DOHH2 (cell line): ENCODE data around the gene REXO4.

Experiments used
- H3F3A ChIP-seq: fragments of 200-600 bp; sonication (generic), shearing (Covaris generic); 2 replicates; pipeline ENCODE4 v1.6.0; 2016; ENCODE audit warnings: antibody characterized with exemption, mild to moderate bottlenecking; ENCODE audit not compliant: control insufficient read depth, insufficient read depth
- H3K27ac ChIP-seq: fragments of 200-600 bp; sonication (generic); 2 replicates; pipeline ENCODE4 v1.5.1; 2014; ENCODE audit warnings: low read depth, mild to moderate bottlenecking, low read length, moderate library complexity
- H3K27me3 ChIP-seq: fragments of 200-600 bp; sonication (generic); 2 replicates; pipeline ENCODE4 v1.6.1; 2014; ENCODE audit warnings: mild to moderate bottlenecking, low read length, mixed read lengths; ENCODE audit not compliant: control insufficient read depth
- H3K36me3 ChIP-seq: fragments of 200-600 bp; sonication (generic); 2 replicates; pipeline ENCODE4 v1.6.1; 2014; ENCODE audit warnings: mild to moderate bottlenecking, low read length, moderate library complexity, mixed read lengths; ENCODE audit not compliant: control insufficient read depth
- H3K4me1 ChIP-seq: fragments of 200-600 bp; sonication (generic); 2 replicates; pipeline ENCODE4 v1.6.1; 2014; ENCODE audit warnings: mild to moderate bottlenecking, low read length, mixed read lengths; ENCODE audit not compliant: control insufficient read depth
- H3K4me2 ChIP-seq: fragments of 200-600 bp; sonication (generic); 2 replicates; pipeline ENCODE4 v1.6.0; 2014; ENCODE audit warnings: mild to moderate bottlenecking, low read length, moderate library complexity
- H3K4me3 ChIP-seq: fragments of 200-600 bp; sonication (generic); 2 replicates; pipeline ENCODE4 v1.5.1; 2014; ENCODE audit warnings: mild to moderate bottlenecking, low read length, mixed read lengths
- H3K79me2 ChIP-seq: fragments of 200-600 bp; sonication (generic); 2 replicates; pipeline ENCODE4 v1.6.1; 2014; ENCODE audit warnings: mild to moderate bottlenecking, low read length, mixed read lengths; ENCODE audit not compliant: control insufficient read depth
- H3K9me2 ChIP-seq: fragments of 200-600 bp; sonication (generic); replicated peaks from 2 replicates; pipeline ENCODE4 v1.6.1; 2014; ENCODE audit warnings: mild to moderate bottlenecking, low read length, mixed read lengths; ENCODE audit not compliant: control insufficient read depth
- H3K9me3 ChIP-seq: fragments of 200-600 bp; sonication (generic); 2 replicates; pipeline ENCODE4 v1.6.1; 2014; ENCODE audit warnings: antibody characterized with exemption, low read length, mixed read lengths; ENCODE audit not compliant: control insufficient read depth, insufficient read depth
- H4K20me1 ChIP-seq: fragments of 200-600 bp; sonication (generic); 2 replicates; pipeline ENCODE4 v1.6.0; 2014; ENCODE audit warnings: low read depth, mild to moderate bottlenecking, antibody characterized with exemption, low read length, moderate library complexity; ENCODE audit not compliant: control insufficient read depth, insufficient read depth
- EZH2phosphoT487 ChIP-seq: fragments of 200-600 bp; sonication (generic); IDR thresholded peaks from 2 replicates; pipeline ENCODE4 v1.6.1; 2017; ENCODE audit warnings: borderline replicate concordance, mild to moderate bottlenecking, antibody characterized with exemption, low read length, moderate library complexity, mixed read lengths
- TF ChIP-seq, protein P1 (sequence below): fragments of 200-600 bp; sonication (generic); IDR thresholded peaks from one replicate; pipeline ENCODE4 v1.5.1; 2014; ENCODE audit warnings: antibody characterized with exemption, mild to moderate bottlenecking, low read depth, low read length; ENCODE audit not compliant: poor library complexity, severe bottlenecking

The REXO4 gene

DNA sequence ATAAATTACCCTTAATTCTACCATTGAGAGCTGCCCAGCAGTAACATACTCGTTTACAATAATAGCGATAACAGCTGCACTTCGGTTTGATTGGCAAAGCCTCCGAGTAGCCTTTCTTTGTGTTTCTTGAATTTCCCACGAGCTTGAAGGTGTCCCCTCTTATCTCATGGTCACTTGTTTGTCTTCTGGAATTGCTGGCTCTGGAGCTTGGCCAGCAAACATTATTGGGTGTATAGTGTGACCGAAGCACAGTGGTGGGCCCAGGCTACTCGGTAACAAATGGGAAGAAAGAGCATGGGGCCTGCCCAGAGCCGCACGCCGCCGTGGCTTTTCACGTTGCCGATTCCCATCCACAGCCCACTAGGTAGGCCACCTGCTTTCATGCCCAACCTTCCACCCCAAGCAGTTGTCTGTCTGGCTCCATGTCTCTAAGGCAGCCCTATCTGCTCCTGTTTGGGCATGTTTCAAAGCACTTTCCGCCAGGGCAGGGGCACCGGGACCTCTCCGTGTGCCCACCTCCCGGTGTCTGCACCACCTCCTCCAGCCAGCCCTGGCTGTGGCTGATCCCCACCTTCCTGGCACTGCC, 33.0 kb downstream of the REXO4 start:
- Histone ChIP-seq H3F3A (no peaks in the 10 kb centered on the region), H3K27me3 (no peaks in the 10 kb centered on the region), H3K27ac (no peak overlapping the region), H3K79me2 (no peaks in the 10 kb centered on the region), H3K9me3 (peaks cover 10% of the 10 kb centered on the region; the same call in 1 of the 2 replicates), H3K4me1 (no peaks in the 10 kb centered on the region), H3K9me2 (no peaks in the 10 kb centered on the region), H3K36me3 (no peaks in the 10 kb centered on the region), H4K20me1 (no peaks in the 10 kb centered on the region), H3K4me3 (no peak overlapping the region), H3K4me2 (no peak overlapping the region)
- no peak for TF ChIP-seq EZH2phosphoT487
- TF ChIP-seq, protein P1, sequence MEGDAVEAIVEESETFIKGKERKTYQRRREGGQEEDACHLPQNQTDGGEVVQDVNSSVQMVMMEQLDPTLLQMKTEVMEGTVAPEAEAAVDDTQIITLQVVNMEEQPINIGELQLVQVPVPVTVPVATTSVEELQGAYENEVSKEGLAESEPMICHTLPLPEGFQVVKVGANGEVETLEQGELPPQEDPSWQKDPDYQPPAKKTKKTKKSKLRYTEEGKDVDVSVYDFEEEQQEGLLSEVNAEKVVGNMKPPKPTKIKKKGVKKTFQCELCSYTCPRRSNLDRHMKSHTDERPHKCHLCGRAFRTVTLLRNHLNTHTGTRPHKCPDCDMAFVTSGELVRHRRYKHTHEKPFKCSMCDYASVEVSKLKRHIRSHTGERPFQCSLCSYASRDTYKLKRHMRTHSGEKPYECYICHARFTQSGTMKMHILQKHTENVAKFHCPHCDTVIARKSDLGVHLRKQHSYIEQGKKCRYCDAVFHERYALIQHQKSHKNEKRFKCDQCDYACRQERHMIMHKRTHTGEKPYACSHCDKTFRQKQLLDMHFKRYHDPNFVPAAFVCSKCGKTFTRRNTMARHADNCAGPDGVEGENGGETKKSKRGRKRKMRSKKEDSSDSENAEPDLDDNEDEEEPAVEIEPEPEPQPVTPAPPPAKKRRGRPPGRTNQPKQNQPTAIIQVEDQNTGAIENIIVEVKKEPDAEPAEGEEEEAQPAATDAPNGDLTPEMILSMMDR: no peak

DNA sequence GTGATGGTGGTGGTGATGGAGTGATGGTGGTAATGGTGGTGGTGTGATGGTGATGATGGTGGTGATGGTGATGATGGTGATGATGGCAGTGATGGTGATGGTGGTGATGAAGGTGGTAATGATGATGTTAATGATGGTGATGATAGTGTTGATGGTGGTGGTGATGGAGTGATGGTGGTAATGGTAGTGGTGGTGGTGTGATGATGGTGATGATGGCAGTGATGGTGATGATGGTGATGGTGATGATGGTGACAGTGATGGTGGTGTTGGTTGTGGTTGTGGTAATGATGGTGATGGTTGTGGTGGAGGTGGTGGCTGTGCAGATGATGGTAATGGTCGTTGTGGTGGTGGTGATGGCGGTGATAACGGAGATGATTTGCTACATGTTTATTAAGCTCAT, 34.4 kb downstream of the REXO4 start:
- H3K79me2 ChIP-seq: no peaks in the 10 kb centered on the region
- no peaks in the 10 kb centered on the region for H3F3A ChIP-seq
- no peak overlapping the region for H3K4me2 ChIP-seq
- H4K20me1 ChIP-seq: no peaks in the 10 kb centered on the region
- no peak overlapping the region for H3K27ac ChIP-seq
- TF ChIP-seq, protein P1: no peak
- TF ChIP-seq EZH2phosphoT487: no peak
- no peaks in the 10 kb centered on the region for H3K36me3 ChIP-seq
- peaks cover 10% of the 10 kb centered on the region; the same call in 1 of the 2 replicates for H3K9me3 ChIP-seq
- H3K27me3 ChIP-seq: no peaks in the 10 kb centered on the region; the same call in 1 of the 2 replicates
- H3K9me2 ChIP-seq: no peaks in the 10 kb centered on the region
- H3K4me1 ChIP-seq: no peaks in the 10 kb centered on the region; the same call in 1 of the 2 replicates
- no peak overlapping the region for H3K4me3 ChIP-seq

DNA sequence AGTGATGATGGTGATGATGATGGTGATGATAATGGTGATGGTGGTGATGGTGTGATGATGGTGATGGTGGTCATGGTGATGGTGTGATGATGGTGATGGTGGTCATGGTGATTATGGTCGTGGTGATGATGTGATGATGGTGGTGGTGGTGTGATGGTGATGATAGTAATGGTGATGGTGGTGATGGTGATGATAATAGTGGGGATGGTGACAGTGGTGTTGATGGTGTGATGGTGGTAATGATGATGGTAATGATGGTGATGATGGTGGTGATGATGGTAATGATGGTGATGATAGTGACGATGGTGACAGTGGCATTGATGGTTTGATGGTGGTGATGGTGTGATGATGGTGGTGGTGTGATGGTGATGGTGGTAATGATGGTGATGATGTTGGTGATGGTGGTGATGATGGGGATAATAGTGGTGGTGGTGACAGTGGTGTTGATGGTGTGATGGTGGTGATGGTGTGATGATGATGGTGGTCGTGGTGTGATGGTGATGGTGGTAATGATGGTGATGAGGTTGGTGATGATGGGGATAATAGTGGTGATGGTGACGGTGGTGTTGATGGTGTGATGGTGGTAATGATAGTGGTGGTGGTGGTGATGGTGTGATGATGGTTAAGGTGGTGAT, 35.2 kb downstream of the REXO4 start:
- Histone ChIP-seq H3K4me2 (no peak overlapping the region), H3F3A (no peaks in the 10 kb centered on the region), H3K27ac (no peak overlapping the region), H3K4me3 (no peak overlapping the region), H3K79me2 (no peaks in the 10 kb centered on the region), H3K4me1 (peaks cover 8% of the 10 kb centered on the region), H3K27me3 (peaks cover 5% of the 10 kb centered on the region; the same call in 1 of the 2 replicates), H3K36me3 (no peaks in the 10 kb centered on the region), H3K9me2 (no peaks in the 10 kb centered on the region), H4K20me1 (no peaks in the 10 kb centered on the region), H3K9me3 (peaks cover 10% of the 10 kb centered on the region; the same call in 1 of the 2 replicates)
- TF ChIP-seq EZH2phosphoT487: no peak
- TF ChIP-seq, protein P1: no peak
